CD14-positive monocyte (primary cell): ENCODE results near the gene UBE2E3. TPM values are rescaled to one million over a fixed set of nuclear protein-coding genes. Genes with fewer than 3 reads are reported as not detected.

Source experiments
- DNase-seq, 3 donors: peaks; one replicate each; pipeline ENCODE4 v3.0.0-alpha.2; 2011 to 2022
- H2AFZ ChIP-seq: 2 replicates; pipeline ENCODE4 v1.6.0; 2012; ENCODE audit warnings: mild to moderate bottlenecking, low read depth, low read length, inconsistent platforms; ENCODE audit not compliant: insufficient read depth, poor library complexity, severe bottlenecking
- H3K27ac ChIP-seq, 2 donors: 1 replicate in 1 of 2; 2 replicates in 1 of 2; pipeline ENCODE4 v1.5.1; 2012 to 2013; ENCODE audit warnings: low read length in 2 of 2, control low read depth in 1 of 2, inconsistent platforms in 1 of 2, low read depth in 1 of 2, mild to moderate bottlenecking in 1 of 2
- H3K27me3 ChIP-seq, 2 donors: one replicate each; pipeline versions ENCODE4 v1.6.0 to v1.6.1; 2011 to 2013; ENCODE audit warnings: low read length in 2 of 2; ENCODE audit not compliant: control insufficient read depth in 2 of 2, insufficient read depth in 2 of 2
- H3K36me3 ChIP-seq, 2 donors: replicated peaks in 1 of 2; 1 replicate in 1 of 2; 2 replicates in 1 of 2; pipeline versions ENCODE4 v1.5.1 to v1.6.1; 2012 to 2013; ENCODE audit warnings: low read length in 2 of 2, control low read depth in 1 of 2, inconsistent platforms in 1 of 2, mild to moderate bottlenecking in 1 of 2; ENCODE audit not compliant: insufficient read depth in 2 of 2, control insufficient read depth in 1 of 2
- H3K4me1 ChIP-seq, 2 donors: 1 replicate in 1 of 2; 2 replicates in 1 of 2; pipeline versions ENCODE4 v1.5.1 to v1.6.1; 2012 to 2013; ENCODE audit warnings: low read length in 2 of 2, control low read depth in 1 of 2, inconsistent platforms in 1 of 2, mild to moderate bottlenecking in 1 of 2, moderate library complexity in 1 of 2; ENCODE audit not compliant: insufficient read depth in 2 of 2, control insufficient read depth in 1 of 2
- H3K4me2 ChIP-seq: replicated peaks from 2 replicates; pipeline ENCODE3; 2012; ENCODE audit warnings: low read length, moderate library complexity, mild to moderate bottlenecking; ENCODE audit not compliant: poor library complexity, severe bottlenecking; ENCODE audit errors: extremely low read depth
- H3K4me3 ChIP-seq, 3 experiments: fragments of 200-600 bp in 1 of 3; sonication (generic) in 1 of 3; replicated peaks in 1 of 3; 1 replicate in 2 of 3; 2 replicates in 1 of 3; pipeline ENCODE4 v1.5.1; 2011 to 2013; ENCODE audit warnings: low read length in 3 of 3, mild to moderate bottlenecking in 3 of 3, control low read depth in 2 of 3, low read depth in 2 of 3, inconsistent platforms in 1 of 3, moderate library complexity in 1 of 3
- H3K79me2 ChIP-seq: 2 replicates; pipeline ENCODE4 v1.6.0; 2012; ENCODE audit warnings: mild to moderate bottlenecking, control low read depth, inconsistent platforms, low read length, moderate library complexity; ENCODE audit not compliant: insufficient read depth
- H3K9ac ChIP-seq: 2 replicates; pipeline ENCODE4 v1.6.0; 2017; ENCODE audit warnings: low read length, mild to moderate bottlenecking; ENCODE audit not compliant: insufficient read depth, poor library complexity, severe bottlenecking
- H3K9me3 ChIP-seq, 2 donors: replicated peaks in 1 of 2; 1 replicate in 1 of 2; 2 replicates in 1 of 2; pipeline versions ENCODE4 v1.5.1 to v1.6.1; 2012 to 2013; ENCODE audit warnings: low read length in 2 of 2, control low read depth in 1 of 2; ENCODE audit not compliant: control insufficient read depth in 1 of 2, insufficient read depth in 1 of 2
- H4K20me1 ChIP-seq: 2 replicates; pipeline ENCODE4 v1.6.0; 2012; ENCODE audit warnings: mild to moderate bottlenecking, low read length, control low read depth, moderate library complexity; ENCODE audit not compliant: insufficient read depth
- H3K27ac Mint-ChIP-seq, 7 donors: one replicate each; pipeline ENCODE4 v1.8.0; 2020; ENCODE audit warnings: mild to moderate bottlenecking in 7 of 7, mixed read lengths in 7 of 7, moderate library complexity in 6 of 7, inconsistent platforms in 2 of 7
- H3K27me3 Mint-ChIP-seq, 3 donors: one replicate each; pipeline ENCODE4 v1.8.0; 2021 to 2022; ENCODE audit warnings: low read depth in 3 of 3, mild to moderate bottlenecking in 3 of 3, mixed read lengths in 3 of 3, moderate library complexity in 3 of 3, inconsistent platforms in 1 of 3
- H3K36me3 Mint-ChIP-seq, 2 donors: one replicate each; pipeline ENCODE4 v1.8.0; 2020; ENCODE audit warnings: mixed read lengths in 2 of 2, inconsistent platforms in 1 of 2, mild to moderate bottlenecking in 1 of 2
- H3K4me1 Mint-ChIP-seq: one replicate; pipeline ENCODE4 v1.8.0; 2020; ENCODE audit warnings: mild to moderate bottlenecking, mixed read lengths
- H3K4me3 Mint-ChIP-seq, 2 donors: one replicate each; pipeline ENCODE4 v1.8.0; 2020; ENCODE audit warnings: mild to moderate bottlenecking in 2 of 2, mixed read lengths in 2 of 2, moderate library complexity in 1 of 2
- H3K9me3 Mint-ChIP-seq, 7 donors: one replicate each; pipeline ENCODE4 v1.8.0; 2020 to 2022; ENCODE audit warnings: mixed read lengths in 7 of 7, mild to moderate bottlenecking in 6 of 7, moderate library complexity in 6 of 7, inconsistent platforms in 2 of 7
- WGBS: methylation state at CpG from one replicate; pipeline ENCODE4 v1.1.5; 2013; ENCODE audit warnings: missing lambda C conversion rate; ENCODE audit not compliant: insufficient coverage; 5-methylcytosine and 5-hydroxymethylcytosine counted together
- intact Hi-C, 2 donors: fragments of 100-400 bp; cut with micrococcal nuclease; formaldehyde crosslinking; loops; one replicate each; pipeline versions ENCODE4 v1.15.0 to v1.15.1; 2023
- polyA plus RNA-seq, 3 donors: library from polyadenylated mRNA; depleted of rRNA in 1 of 3; unstranded in 2 of 3; stranded (reverse) in 1 of 3; fragments of 300-500 nt in 2 of 3; fragments of >200 nt in 1 of 3; fragmentation: Illumina TruSeq in 2 of 3; gene quantifications; 1 replicate in 2 of 3; 2 replicates in 1 of 3; pipeline ENCODE4 v1.2.3, GENCODE V29; 2012 to 2021
- TF ChIP-seq, protein P1 (sequence below): fragments of 200-600 bp; IDR thresholded peaks from one replicate; pipeline ENCODE4 v1.8.0; 2022; ENCODE audit warnings: antibody characterized with exemption, mild to moderate bottlenecking

Gene UBE2E3
- polyA plus RNA-seq, 3 donors = 45.9 to 67.5 (median 52.1) TPM

DNA sequence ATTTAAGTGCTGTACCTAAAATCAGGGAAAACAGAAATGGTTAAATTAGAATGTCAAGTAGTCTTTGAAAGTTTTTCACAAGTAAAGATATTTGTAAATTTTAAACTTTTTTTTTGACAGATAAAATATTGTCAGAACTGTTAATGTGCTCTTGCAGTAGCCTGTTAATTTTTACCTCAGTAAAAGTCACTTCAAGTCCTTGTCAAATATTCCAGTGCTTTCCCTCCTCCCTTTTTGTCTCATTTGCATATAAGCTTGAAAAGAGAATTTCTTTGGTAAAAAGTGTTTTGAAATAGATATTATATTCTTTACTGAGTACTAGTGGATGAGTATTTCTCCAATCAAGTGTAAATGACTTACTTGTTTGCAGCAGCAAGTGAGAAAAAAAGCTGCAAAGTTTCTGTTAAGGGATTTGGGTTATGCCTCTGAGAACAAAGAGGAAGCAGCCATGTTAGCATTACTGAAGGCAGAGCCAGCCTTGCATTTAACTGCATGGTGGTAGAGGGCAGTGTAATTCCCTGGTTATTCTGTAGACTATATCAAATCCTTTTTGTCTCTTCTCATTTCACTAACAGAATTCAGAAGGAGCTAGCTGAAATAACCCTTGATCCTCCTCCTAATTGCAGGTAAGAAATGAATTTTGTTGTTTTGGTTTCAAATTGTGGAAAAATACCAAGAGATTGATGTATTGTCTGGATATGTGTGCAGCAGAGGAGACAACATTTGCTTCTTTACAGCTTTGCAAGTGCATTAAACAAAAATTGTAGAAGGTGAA lies 3.2 kb downstream of the UBE2E3 start:
- Histone ChIP-seq H3K27me3 (peaks cover 5 to 7% of the 10 kb centered on the region in 2 donors), H3K36me3 (peaks cover 3 to 7% of the 10 kb centered on the region in 2 donors), H3K4me2 (peak overlapping the region; percentile 42), H3K79me2 (peaks cover 33% of the 10 kb centered on the region), H3K4me3 (peak overlapping the region in 1 of 3 experiments; percentile 16), H3K27ac (no peak overlapping the region), H2AFZ (peak overlapping the region; percentile 37), H3K9ac (no peak overlapping the region), H3K4me1 (peaks cover 22 to 38% of the 10 kb centered on the region in 2 donors), H3K9me3 (no peaks in the 10 kb centered on the region), H4K20me1 (no peaks in the 10 kb centered on the region)
- no peaks in the 10 kb centered on the region for H3K9me3 Mint-ChIP-seq
- peaks cover 13 to 28% of the 10 kb centered on the region in 2 donors for H3K36me3 Mint-ChIP-seq
- H3K4me1 Mint-ChIP-seq = peaks cover 43% of the 10 kb centered on the region
- peaks cover 0 to 14% (median 6%) of the 10 kb centered on the region in 3 donors for H3K27me3 Mint-ChIP-seq
- H3K4me3 Mint-ChIP-seq = no peak overlapping the region
- DNase-seq = peak; percentile 30 to 53 (median 45)
- TF ChIP-seq, protein P1, sequence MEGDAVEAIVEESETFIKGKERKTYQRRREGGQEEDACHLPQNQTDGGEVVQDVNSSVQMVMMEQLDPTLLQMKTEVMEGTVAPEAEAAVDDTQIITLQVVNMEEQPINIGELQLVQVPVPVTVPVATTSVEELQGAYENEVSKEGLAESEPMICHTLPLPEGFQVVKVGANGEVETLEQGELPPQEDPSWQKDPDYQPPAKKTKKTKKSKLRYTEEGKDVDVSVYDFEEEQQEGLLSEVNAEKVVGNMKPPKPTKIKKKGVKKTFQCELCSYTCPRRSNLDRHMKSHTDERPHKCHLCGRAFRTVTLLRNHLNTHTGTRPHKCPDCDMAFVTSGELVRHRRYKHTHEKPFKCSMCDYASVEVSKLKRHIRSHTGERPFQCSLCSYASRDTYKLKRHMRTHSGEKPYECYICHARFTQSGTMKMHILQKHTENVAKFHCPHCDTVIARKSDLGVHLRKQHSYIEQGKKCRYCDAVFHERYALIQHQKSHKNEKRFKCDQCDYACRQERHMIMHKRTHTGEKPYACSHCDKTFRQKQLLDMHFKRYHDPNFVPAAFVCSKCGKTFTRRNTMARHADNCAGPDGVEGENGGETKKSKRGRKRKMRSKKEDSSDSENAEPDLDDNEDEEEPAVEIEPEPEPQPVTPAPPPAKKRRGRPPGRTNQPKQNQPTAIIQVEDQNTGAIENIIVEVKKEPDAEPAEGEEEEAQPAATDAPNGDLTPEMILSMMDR = peak; percentile 28
- H3K27ac Mint-ChIP-seq = no peak overlapping the region
- intact Hi-C loops = loop anchor here in 1 of 2 donors (5.0 kb wide), 1 partner anchor 981 kb away; no protein-coding TSS in a partner anchor

DNA sequence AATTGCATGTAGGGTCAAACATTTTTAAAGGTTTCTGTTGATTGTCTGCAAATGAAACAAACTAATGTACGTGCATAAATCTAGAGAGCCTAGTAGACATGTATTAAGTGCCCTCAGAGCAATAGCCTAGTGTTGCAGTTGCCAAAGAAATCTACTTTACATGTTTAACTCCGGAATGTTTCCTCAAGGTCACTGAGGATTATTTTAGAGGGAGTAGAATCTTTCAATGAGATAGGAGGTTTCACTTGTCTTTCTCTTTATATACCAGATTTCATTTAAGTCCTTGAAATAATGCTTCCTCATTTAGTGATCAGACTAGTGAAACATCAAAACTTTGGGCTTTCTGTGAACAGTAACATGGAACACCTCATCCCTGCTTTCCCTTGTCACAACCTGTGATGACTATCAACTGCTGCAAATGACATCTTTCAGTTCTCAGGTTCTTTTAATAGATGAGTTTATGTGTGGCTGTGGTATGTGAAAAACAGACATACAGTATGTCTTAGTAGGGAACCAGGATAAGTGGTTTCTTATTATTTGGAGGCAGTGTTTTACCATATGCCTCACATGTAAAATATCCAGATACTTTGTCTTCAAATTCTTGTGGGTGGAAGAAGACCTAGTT lies 5.5 kb downstream of the UBE2E3 start:
- Mint-ChIP-seq H3K4me3 (no peak overlapping the region), H3K27ac (no peak overlapping the region)
- intact Hi-C loops = no loop called here

More for the DNA sequence above, 5.5 kb downstream of the UBE2E3 start:
- no peaks in the 10 kb centered on the region for H3K27me3 ChIP-seq
- H3K36me3 ChIP-seq = peaks cover 5 to 22% of the 10 kb centered on the region in 2 donors
- H3K36me3 Mint-ChIP-seq = peaks cover 27 to 41% of the 10 kb centered on the region in 2 donors
- no peaks in the 10 kb centered on the region for H3K9me3 ChIP-seq
- H3K9ac ChIP-seq = no peak overlapping the region
- peaks cover 0 to 2% (median 0%) of the 10 kb centered on the region in 3 donors for H3K27me3 Mint-ChIP-seq
- no peak overlapping the region for H3K27ac ChIP-seq
- WGBS = 100% methylated on average over 1 of the region's 2 CpGs
- H3K4me1 ChIP-seq = peaks cover 15 to 30% of the 10 kb centered on the region in 2 donors
- H3K4me3 ChIP-seq = no peak overlapping the region
- H3K4me1 Mint-ChIP-seq = peaks cover 36% of the 10 kb centered on the region
- no peak overlapping the region for H2AFZ ChIP-seq
- H3K9me3 Mint-ChIP-seq = no peaks in the 10 kb centered on the region
- no peak for DNase-seq
- H3K4me2 ChIP-seq = no peak overlapping the region
- TF ChIP-seq, protein P1 = no peak
- H4K20me1 ChIP-seq = peaks cover 7% of the 10 kb centered on the region
- peaks cover 38% of the 10 kb centered on the region for H3K79me2 ChIP-seq
